ENCODE data around the gene NBAS. TPM values are rescaled to one million over a fixed set of nuclear protein-coding genes. Genes with fewer than 3 reads are reported as not detected.
"Not testable (repeated sequence)": the region's sequence is repeated elsewhere in the genome, so short reads cannot be mapped to it uniquely, and the experiment has no call there.

The NBAS gene
- total RNA-seq, 1 experiment from 2014 or later = 46.4 TPM

GRCh38 chr2:15506229-15506819 is 54.8 kb downstream of the NBAS start:
- CTCF ChIA-PET = interaction anchor here (0.9 kb wide), 1 partner anchor 22 kb away, joined by 3 read pairs; no protein-coding TSS in a partner anchor
- Mint-ChIP-seq H3K27ac (ENCODE audit: low read depth, unreplicated experiment) (peak overlapping the region; percentile 36), H3K36me3 (ENCODE audit: insufficient read depth, unreplicated experiment) (peaks cover 20% of the 10 kb centered on the region), H3K27me3 (ENCODE audit: insufficient read depth, unreplicated experiment) (no peaks in the 10 kb centered on the region), H3K4me3 (ENCODE audit: unreplicated experiment) (no peak overlapping the region), H3K9me3 (ENCODE audit: unreplicated experiment) (no peaks in the 10 kb centered on the region), H3K4me1 (ENCODE audit: insufficient read depth, unreplicated experiment) (peaks cover 8% of the 10 kb centered on the region)
- no peak for TF ChIP-seq CTCF (IDR thresholded peaks at IDR 0.05; ENCODE audit: unreplicated experiment)
- POLR2A ChIA-PET = interaction anchor here (0.7 kb wide), 1 partner anchor 123 kb away, joined by 3 read pairs; no protein-coding TSS in a partner anchor
- BruUV-seq (replicated peaks) = no TSS peak
- intact Hi-C loops (cut with micrococcal nuclease) = no loop called here
- no peak for DNase-seq (ENCODE audit: unreplicated experiment)

GRCh38 chr2:15504882-15505663 is 56.1 kb downstream of the NBAS start:
- Mint-ChIP-seq H3K27me3 (ENCODE audit: insufficient read depth, unreplicated experiment) (no peaks in the 10 kb centered on the region), H3K4me3 (ENCODE audit: unreplicated experiment) (no peak overlapping the region), H3K4me1 (ENCODE audit: insufficient read depth, unreplicated experiment) (peaks cover 8% of the 10 kb centered on the region), H3K27ac (ENCODE audit: low read depth, unreplicated experiment) (no peak overlapping the region), H3K9me3 (ENCODE audit: unreplicated experiment) (no peaks in the 10 kb centered on the region), H3K36me3 (ENCODE audit: insufficient read depth, unreplicated experiment) (peaks cover 20% of the 10 kb centered on the region)
- intact Hi-C loops (cut with micrococcal nuclease) = no loop called here
- CTCF ChIA-PET = interaction anchor here (0.6 kb wide), 1 partner anchor 80 kb away, joined by 3 read pairs; no protein-coding TSS in a partner anchor
- POLR2A ChIA-PET = no interaction called here
- TF ChIP-seq CTCF (IDR thresholded peaks at IDR 0.05; ENCODE audit: unreplicated experiment) = no peak
- BruUV-seq (replicated peaks) = no TSS peak
- no peak for DNase-seq (ENCODE audit: unreplicated experiment)

GRCh38 chr2:15499251-15499650 is 61.9 kb downstream of the NBAS start:
- H3K27me3 Mint-ChIP-seq (ENCODE audit: insufficient read depth, unreplicated experiment); CTCF ChIA-PET; BruUV-seq (replicated peaks); H3K27ac Mint-ChIP-seq (ENCODE audit: low read depth, unreplicated experiment); intact Hi-C loops (cut with micrococcal nuclease); H3K4me3 Mint-ChIP-seq (ENCODE audit: unreplicated experiment); H3K9me3 Mint-ChIP-seq (ENCODE audit: unreplicated experiment); H3K4me1 Mint-ChIP-seq (ENCODE audit: insufficient read depth, unreplicated experiment); POLR2A ChIA-PET; DNase-seq (ENCODE audit: unreplicated experiment): not testable (repeated sequence)
- peaks cover 23% of the 10 kb centered on the region for H3K36me3 Mint-ChIP-seq (ENCODE audit: insufficient read depth, unreplicated experiment)

- H3K4me3 Mint-ChIP-seq (ENCODE audit: unreplicated experiment) = no peak overlapping the region
- no peak for DNase-seq (ENCODE audit: unreplicated experiment)
- intact Hi-C loops (cut with micrococcal nuclease) = no loop called here
- H3K9me3 Mint-ChIP-seq (ENCODE audit: unreplicated experiment) = no peaks in the 10 kb centered on the region
- no peaks in the 10 kb centered on the region for H3K27me3 Mint-ChIP-seq (ENCODE audit: insufficient read depth, unreplicated experiment)
- no peaks in the 10 kb centered on the region for H3K4me1 Mint-ChIP-seq (ENCODE audit: insufficient read depth, unreplicated experiment)
- no peak for TF ChIP-seq CTCF (IDR thresholded peaks at IDR 0.05; ENCODE audit: unreplicated experiment)
- no TSS peak for BruUV-seq (replicated peaks)
- POLR2A ChIA-PET = no interaction called here
- CTCF ChIA-PET = no interaction called here
- H3K36me3 Mint-ChIP-seq (ENCODE audit: insufficient read depth, unreplicated experiment) = peaks cover 23% of the 10 kb centered on the region
- no peak overlapping the region for H3K27ac Mint-ChIP-seq (ENCODE audit: low read depth, unreplicated experiment)
Measured at GRCh38 chr2:15498554-15498953, 62.6 kb downstream of the NBAS start.

Data from MCF 10A (cell line).